NCI-H1930 (cell line): Measurements from ENCODE around the gene ZNF417.
"Not testable (repeated sequence)": the region's sequence is repeated elsewhere in the genome, so short reads cannot be mapped to it uniquely, and the experiment has no call there.

Source experiments
- DNase-seq, 2 experiments: peaks; one replicate each; lab custom pipeline; 2025; lab: John Stamatoyannopoulos, UW

The ZNF417 gene

GRCh38 chr19:57887195-57887941 is 29.0 kb downstream of the ZNF417 start:
- DNase-seq: no peak

- DNase-seq: no peak
Observed at GRCh38 chr19:57886046-57886445, 30.3 kb downstream of the ZNF417 start.

GRCh38 chr19:57873883-57874799 is 42.3 kb downstream of the ZNF417 start:
- DNase-seq: not testable (repeated sequence)

GRCh38 chr19:57872450-57872849 is 43.9 kb downstream of the ZNF417 start:
- no peak for DNase-seq

GRCh38 chr19:57870225-57870624 is 46.2 kb downstream of the ZNF417 start:
- DNase-seq: no peak

- DNase-seq: not testable (repeated sequence)
Observed at GRCh38 chr19:57869655-57870054, 46.7 kb downstream of the ZNF417 start.

GRCh38 chr19:57867868-57868492 is 48.4 kb downstream of the ZNF417 start:
- DNase-seq: no peak
